ENCODE data around the gene DDX39A. TPM values are rescaled to one million over a fixed set of nuclear protein-coding genes. Genes with fewer than 3 reads are reported as not detected.

DDX39A gene
- total RNA-seq, 1 donor from 2014 or later, result 210 TPM

Other genes starting within 250 kb of the DDX39A start
- 1.4 and 2.7 TPM in 2 replicates for gene ADGRL1, start 213.2 kb downstream of the DDX39A start, total RNA-seq
- gene ADGRE5, start 37.9 kb downstream of the DDX39A start, total RNA-seq, result 129 and 135 TPM in 2 replicates
- gene PKN1, start 14.0 kb upstream of the DDX39A start, total RNA-seq, result 139 and 159 TPM in 2 replicates
- not detected in 2 replicates for gene PTGER1, start 56.0 kb upstream of the DDX39A start, total RNA-seq
- 13.9 and 15.3 TPM in 2 replicates for gene GIPC1, start 76.8 kb upstream of the DDX39A start, total RNA-seq
- gene DNAJB1, start 99.1 kb upstream of the DDX39A start, total RNA-seq, result 56.1 and 58.7 TPM in 2 replicates
- 55.3 and 58.6 TPM in 2 replicates for gene TECR, start 110.3 kb upstream of the DDX39A start, total RNA-seq
- gene NDUFB7, start 152.7 kb upstream of the DDX39A start, total RNA-seq, result 108 and 129 TPM in 2 replicates
- gene CLEC17A, start 163.7 kb upstream of the DDX39A start, total RNA-seq, result 111 and 123 TPM in 2 replicates

Data from activated B cell treated with CpG ODN at 0.5 μM for 24 hours (primary cell).